DND-41 (cell line): ENCODE data around the gene SMARCB1.

Experiments
- ATAC-seq: fragments of 200-7000 bp; cut with Tn5 transposase; 3 replicates; pipeline ENCODE4 v1.9.1; 2021; ENCODE audit warnings: low read depth; ENCODE audit not compliant: insufficient read depth
- DNase-seq: peaks from one replicate; pipeline ENCODE4 v3.0.0-alpha.2; 2020
- H2AFZ ChIP-seq: 2 replicates; pipeline ENCODE4 v1.6.0; 2012; ENCODE audit warnings: low read depth, low read length
- H3K27ac ChIP-seq: 2 replicates; pipeline ENCODE4 v1.5.1; 2012; ENCODE audit warnings: low read length, inconsistent platforms
- H3K27me3 ChIP-seq: fragments of 200-600 bp; sonication (generic); 2 replicates; pipeline ENCODE4 v1.6.0; 2012; ENCODE audit warnings: low read length, mild to moderate bottlenecking, inconsistent platforms; ENCODE audit not compliant: insufficient read depth, poor library complexity
- H3K36me3 ChIP-seq: 2 replicates; pipeline ENCODE4 v1.5.1; 2012; ENCODE audit warnings: low read length, inconsistent platforms; ENCODE audit not compliant: insufficient read depth
- H3K4me1 ChIP-seq: 2 replicates; pipeline ENCODE4 v1.5.1; 2012; ENCODE audit warnings: mild to moderate bottlenecking, low read length; ENCODE audit not compliant: insufficient read depth
- H3K4me2 ChIP-seq: 2 replicates; pipeline ENCODE4 v1.6.0; 2012; ENCODE audit warnings: mild to moderate bottlenecking, moderate library complexity, low read length, inconsistent platforms; ENCODE audit not compliant: insufficient read depth
- H3K4me3 ChIP-seq, 2 experiments: fragments of 200-600 bp in 1 of 2; shearing (Covaris generic) in 1 of 2; 2 replicates each; pipeline ENCODE4 v1.5.1; 2012 to 2016; ENCODE audit warnings: inconsistent platforms in 2 of 2, low read length in 2 of 2, mild to moderate bottlenecking in 2 of 2, low read depth in 1 of 2, moderate library complexity in 1 of 2
- H3K79me2 ChIP-seq: 2 replicates; pipeline ENCODE4 v1.6.0; 2012; ENCODE audit warnings: low read length, inconsistent platforms; ENCODE audit not compliant: insufficient read depth
- H3K9ac ChIP-seq: 2 replicates; pipeline ENCODE4 v1.6.0; 2012; ENCODE audit warnings: low read depth, mild to moderate bottlenecking, inconsistent platforms, low read length, moderate library complexity
- H3K9me3 ChIP-seq: 2 replicates; pipeline ENCODE4 v1.5.1; 2012; ENCODE audit warnings: low read length, moderate library complexity, mild to moderate bottlenecking, inconsistent platforms; ENCODE audit not compliant: insufficient read depth, severe bottlenecking
- H4K20me1 ChIP-seq: 2 replicates; pipeline ENCODE4 v1.6.0; 2012; ENCODE audit warnings: low read length; ENCODE audit not compliant: insufficient read depth
- EZH2 ChIP-seq: IDR thresholded peaks from 3 replicates; pipeline ENCODE4 v1.6.1; 2012; ENCODE audit warnings: borderline replicate concordance, low read depth, mild to moderate bottlenecking, moderate library complexity, low read length, inconsistent platforms; ENCODE audit not compliant: severe bottlenecking
- TF ChIP-seq, protein P1 (sequence below): IDR thresholded peaks from 2 replicates; pipeline ENCODE4 v1.5.1; 2012; ENCODE audit warnings: borderline replicate concordance, low read length, moderate library complexity, mild to moderate bottlenecking; ENCODE audit not compliant: poor library complexity, severe bottlenecking; ENCODE audit errors: extremely low read depth

SMARCB1 gene

DNA sequence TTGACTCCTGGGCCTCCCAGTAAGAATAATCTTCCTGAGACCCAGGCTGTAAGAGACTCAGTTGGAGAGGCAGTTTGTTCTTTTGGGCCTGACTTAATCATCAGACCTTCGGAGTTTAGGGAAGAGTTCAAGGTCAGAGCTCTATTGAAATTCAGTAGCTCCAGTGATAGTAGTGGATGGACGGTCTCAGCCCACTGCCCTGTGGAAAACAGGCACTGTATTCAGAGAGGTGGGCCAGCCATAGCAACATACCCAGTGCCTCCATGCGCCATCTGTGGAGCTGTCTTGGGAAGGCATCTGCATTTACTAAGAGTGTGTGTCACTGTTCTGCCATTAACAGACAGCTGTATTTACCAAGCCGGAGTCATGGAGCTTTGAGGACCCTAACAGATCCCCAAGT lies 2.9 kb downstream of the SMARCB1 start:
- Histone ChIP-seq H3K27me3 (no peaks in the 10 kb centered on the region), H3K4me1 (peaks cover 42% of the 10 kb centered on the region), H3K27ac (no peak overlapping the region), H3K36me3 (peaks cover 58% of the 10 kb centered on the region), H3K79me2 (peaks cover 66% of the 10 kb centered on the region), H3K4me2 (peak overlapping the region; percentile 76; the same call in 1 of the 2 replicates), H2AFZ (no peak overlapping the region), H3K9me3 (no peaks in the 10 kb centered on the region), H3K9ac (peak overlapping the region; percentile 22; the same call in 1 of the 2 replicates), H3K4me3 (0 out of 4 replicates have a peak overlapping the region, but pooled peaks of 1 of the 2 experiments have one; percentile 29), H4K20me1 (peaks cover 57% of the 10 kb centered on the region)
- ATAC-seq (no peak), DNase-seq (no peak)
- TF ChIP-seq EZH2: no peak
- TF ChIP-seq, protein P1, sequence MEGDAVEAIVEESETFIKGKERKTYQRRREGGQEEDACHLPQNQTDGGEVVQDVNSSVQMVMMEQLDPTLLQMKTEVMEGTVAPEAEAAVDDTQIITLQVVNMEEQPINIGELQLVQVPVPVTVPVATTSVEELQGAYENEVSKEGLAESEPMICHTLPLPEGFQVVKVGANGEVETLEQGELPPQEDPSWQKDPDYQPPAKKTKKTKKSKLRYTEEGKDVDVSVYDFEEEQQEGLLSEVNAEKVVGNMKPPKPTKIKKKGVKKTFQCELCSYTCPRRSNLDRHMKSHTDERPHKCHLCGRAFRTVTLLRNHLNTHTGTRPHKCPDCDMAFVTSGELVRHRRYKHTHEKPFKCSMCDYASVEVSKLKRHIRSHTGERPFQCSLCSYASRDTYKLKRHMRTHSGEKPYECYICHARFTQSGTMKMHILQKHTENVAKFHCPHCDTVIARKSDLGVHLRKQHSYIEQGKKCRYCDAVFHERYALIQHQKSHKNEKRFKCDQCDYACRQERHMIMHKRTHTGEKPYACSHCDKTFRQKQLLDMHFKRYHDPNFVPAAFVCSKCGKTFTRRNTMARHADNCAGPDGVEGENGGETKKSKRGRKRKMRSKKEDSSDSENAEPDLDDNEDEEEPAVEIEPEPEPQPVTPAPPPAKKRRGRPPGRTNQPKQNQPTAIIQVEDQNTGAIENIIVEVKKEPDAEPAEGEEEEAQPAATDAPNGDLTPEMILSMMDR: no peak

GRCh38 chr22:23790819-23791737 lies 4.3 kb downstream of the SMARCB1 start:
- Histone ChIP-seq H3K4me1 (peaks cover 35% of the 10 kb centered on the region), H3K36me3 (peaks cover 71% of the 10 kb centered on the region), H3K27me3 (no peaks in the 10 kb centered on the region), H3K9ac (no peak overlapping the region), H3K9me3 (no peaks in the 10 kb centered on the region), H4K20me1 (peaks cover 57% of the 10 kb centered on the region), H2AFZ (no peak overlapping the region), H3K27ac (no peak overlapping the region), H3K4me2 (no peak overlapping the region), H3K79me2 (peaks cover 66% of the 10 kb centered on the region), H3K4me3 (no peak overlapping the region)
- ATAC-seq (no peak), DNase-seq (no peak)
- TF ChIP-seq EZH2: no peak
- TF ChIP-seq, protein P1: no peak

GRCh38 chr22:23791738-23792645 lies 5.2 kb downstream of the SMARCB1 start:
- Histone ChIP-seq H3K27me3 (no peaks in the 10 kb centered on the region), H3K4me2 (no peak overlapping the region), H2AFZ (no peak overlapping the region), H3K36me3 (peaks cover 78% of the 10 kb centered on the region), H4K20me1 (peaks cover 64% of the 10 kb centered on the region), H3K9ac (no peak overlapping the region), H3K4me3 (no peak overlapping the region), H3K9me3 (no peaks in the 10 kb centered on the region), H3K4me1 (peaks cover 28% of the 10 kb centered on the region), H3K27ac (no peak overlapping the region), H3K79me2 (peaks cover 65% of the 10 kb centered on the region)
- no peak for DNase-seq
- TF ChIP-seq, protein P1: no peak
- no peak for TF ChIP-seq EZH2
- ATAC-seq: no peak
